ENCODE measurements around the gene PLPP7. TPM values are rescaled to one million over a fixed set of nuclear protein-coding genes. Genes with fewer than 3 reads are reported as not detected.

The PLPP7 gene
- total RNA-seq, 2 donors from 2014 or later: 8.9 to 9.8 TPM

GRCh38 chr9:131299346-131299960, 9.9 kb downstream of the PLPP7 start:
- no peak for DNase-seq (ENCODE audit: low spot score)
- intact Hi-C loops (cut with DNase I): no loop called here

- intact Hi-C loops (cut with DNase I): no loop called here
- no peak for DNase-seq (ENCODE audit: low spot score)
Measured at GRCh38 chr9:131299961-131300347, 10.4 kb downstream of the PLPP7 start.

- DNase-seq (ENCODE audit: low spot score): no peak
- intact Hi-C loops (cut with DNase I): no loop called here
Measured at GRCh38 chr9:131300444-131300843, 10.9 kb downstream of the PLPP7 start.

GRCh38 chr9:131302244-131303075, 12.9 kb downstream of the PLPP7 start:
- intact Hi-C loops (cut with DNase I): no loop called here
- DNase-seq (ENCODE audit: low spot score): no peak

GRCh38 chr9:131303381-131304321, 14.1 kb downstream of the PLPP7 start:
- DNase-seq (ENCODE audit: low spot score): no peak
- intact Hi-C loops (cut with DNase I): no loop called here

GRCh38 chr9:131304676-131305355, 15.3 kb downstream of the PLPP7 start:
- intact Hi-C loops (cut with DNase I): no loop called here
- no peak for DNase-seq (ENCODE audit: low spot score)

GRCh38 chr9:131306397-131307004, 17.0 kb downstream of the PLPP7 start:
- intact Hi-C loops (cut with DNase I): no loop called here
- DNase-seq (ENCODE audit: low spot score): no peak

- no peak for DNase-seq (ENCODE audit: low spot score)
- intact Hi-C loops (cut with DNase I): no loop called here
Measured at GRCh38 chr9:131307974-131308373, 18.5 kb downstream of the PLPP7 start.

- intact Hi-C loops (cut with DNase I): no loop called here
- no peak for DNase-seq (ENCODE audit: low spot score)
Measured at GRCh38 chr9:131308452-131308851, 18.9 kb downstream of the PLPP7 start.

- no peak for DNase-seq (ENCODE audit: low spot score)
- intact Hi-C loops (cut with DNase I): no loop called here
Measured at GRCh38 chr9:131308906-131309529, 19.5 kb downstream of the PLPP7 start.

GRCh38 chr9:131309530-131310276, 20.2 kb downstream of the PLPP7 start:
- intact Hi-C loops (cut with DNase I): no loop called here
- DNase-seq (ENCODE audit: low spot score): no peak

GRCh38 chr9:131310833-131311554, 21.5 kb downstream of the PLPP7 start:
- DNase-seq (ENCODE audit: low spot score): no peak
- intact Hi-C loops (cut with DNase I): no loop called here

GRCh38 chr9:131312246-131312645, 22.7 kb downstream of the PLPP7 start:
- intact Hi-C loops (cut with DNase I): no loop called here
- DNase-seq (ENCODE audit: low spot score): no peak

GRCh38 chr9:131312822-131313770, 23.6 kb downstream of the PLPP7 start:
- intact Hi-C loops (cut with DNase I): no loop called here
- DNase-seq (ENCODE audit: low spot score): no peak

GRCh38 chr9:131318231-131319085, 28.9 kb downstream of the PLPP7 start:
- peak; percentile 41 for DNase-seq (ENCODE audit: low spot score)
- intact Hi-C loops (cut with DNase I): no loop called here

Measured in posterior vena cava (tissue), 2 donors.